CD14-positive monocyte (primary cell): ENCODE measurements around the gene BPIFB4. TPM values are rescaled to one million over a fixed set of nuclear protein-coding genes. Genes with fewer than 3 reads are reported as not detected.

ENCODE experiments used
- DNase-seq, 3 donors: peaks; one replicate each; pipeline ENCODE4 v3.0.0-alpha.2; 2011 to 2022
- H2AFZ ChIP-seq: 2 replicates; pipeline ENCODE4 v1.6.0; 2012; ENCODE audit warnings: mild to moderate bottlenecking, low read depth, low read length, inconsistent platforms; ENCODE audit not compliant: insufficient read depth, poor library complexity, severe bottlenecking
- H3K27ac ChIP-seq, 2 donors: 1 replicate in 1 of 2; 2 replicates in 1 of 2; pipeline ENCODE4 v1.5.1; 2012 to 2013; ENCODE audit warnings: low read length in 2 of 2, control low read depth in 1 of 2, inconsistent platforms in 1 of 2, low read depth in 1 of 2, mild to moderate bottlenecking in 1 of 2
- H3K27me3 ChIP-seq, 2 donors: one replicate each; pipeline versions ENCODE4 v1.6.0 to v1.6.1; 2011 to 2013; ENCODE audit warnings: low read length in 2 of 2; ENCODE audit not compliant: control insufficient read depth in 2 of 2, insufficient read depth in 2 of 2
- H3K36me3 ChIP-seq, 2 donors: replicated peaks in 1 of 2; 1 replicate in 1 of 2; 2 replicates in 1 of 2; pipeline versions ENCODE4 v1.5.1 to v1.6.1; 2012 to 2013; ENCODE audit warnings: low read length in 2 of 2, control low read depth in 1 of 2, inconsistent platforms in 1 of 2, mild to moderate bottlenecking in 1 of 2; ENCODE audit not compliant: insufficient read depth in 2 of 2, control insufficient read depth in 1 of 2
- H3K4me1 ChIP-seq, 2 donors: 1 replicate in 1 of 2; 2 replicates in 1 of 2; pipeline versions ENCODE4 v1.5.1 to v1.6.1; 2012 to 2013; ENCODE audit warnings: low read length in 2 of 2, control low read depth in 1 of 2, inconsistent platforms in 1 of 2, mild to moderate bottlenecking in 1 of 2, moderate library complexity in 1 of 2; ENCODE audit not compliant: insufficient read depth in 2 of 2, control insufficient read depth in 1 of 2
- H3K4me2 ChIP-seq: replicated peaks from 2 replicates; pipeline ENCODE3; 2012; ENCODE audit warnings: low read length, moderate library complexity, mild to moderate bottlenecking; ENCODE audit not compliant: poor library complexity, severe bottlenecking; ENCODE audit errors: extremely low read depth
- H3K4me3 ChIP-seq, 3 experiments: fragments of 200-600 bp in 1 of 3; sonication (generic) in 1 of 3; replicated peaks in 1 of 3; 1 replicate in 2 of 3; 2 replicates in 1 of 3; pipeline ENCODE4 v1.5.1; 2011 to 2013; ENCODE audit warnings: low read length in 3 of 3, mild to moderate bottlenecking in 3 of 3, control low read depth in 2 of 3, low read depth in 2 of 3, inconsistent platforms in 1 of 3, moderate library complexity in 1 of 3
- H3K79me2 ChIP-seq: 2 replicates; pipeline ENCODE4 v1.6.0; 2012; ENCODE audit warnings: mild to moderate bottlenecking, control low read depth, inconsistent platforms, low read length, moderate library complexity; ENCODE audit not compliant: insufficient read depth
- H3K9ac ChIP-seq: 2 replicates; pipeline ENCODE4 v1.6.0; 2017; ENCODE audit warnings: low read length, mild to moderate bottlenecking; ENCODE audit not compliant: insufficient read depth, poor library complexity, severe bottlenecking
- H3K9me3 ChIP-seq, 2 donors: replicated peaks in 1 of 2; 1 replicate in 1 of 2; 2 replicates in 1 of 2; pipeline versions ENCODE4 v1.5.1 to v1.6.1; 2012 to 2013; ENCODE audit warnings: low read length in 2 of 2, control low read depth in 1 of 2; ENCODE audit not compliant: control insufficient read depth in 1 of 2, insufficient read depth in 1 of 2
- H4K20me1 ChIP-seq: 2 replicates; pipeline ENCODE4 v1.6.0; 2012; ENCODE audit warnings: mild to moderate bottlenecking, low read length, control low read depth, moderate library complexity; ENCODE audit not compliant: insufficient read depth
- H3K27ac Mint-ChIP-seq, 7 donors: one replicate each; pipeline ENCODE4 v1.8.0; 2020; ENCODE audit warnings: mild to moderate bottlenecking in 7 of 7, mixed read lengths in 7 of 7, moderate library complexity in 6 of 7, inconsistent platforms in 2 of 7
- H3K27me3 Mint-ChIP-seq, 3 donors: one replicate each; pipeline ENCODE4 v1.8.0; 2021 to 2022; ENCODE audit warnings: low read depth in 3 of 3, mild to moderate bottlenecking in 3 of 3, mixed read lengths in 3 of 3, moderate library complexity in 3 of 3, inconsistent platforms in 1 of 3
- H3K36me3 Mint-ChIP-seq, 2 donors: one replicate each; pipeline ENCODE4 v1.8.0; 2020; ENCODE audit warnings: mixed read lengths in 2 of 2, inconsistent platforms in 1 of 2, mild to moderate bottlenecking in 1 of 2
- H3K4me1 Mint-ChIP-seq: one replicate; pipeline ENCODE4 v1.8.0; 2020; ENCODE audit warnings: mild to moderate bottlenecking, mixed read lengths
- H3K4me3 Mint-ChIP-seq, 2 donors: one replicate each; pipeline ENCODE4 v1.8.0; 2020; ENCODE audit warnings: mild to moderate bottlenecking in 2 of 2, mixed read lengths in 2 of 2, moderate library complexity in 1 of 2
- H3K9me3 Mint-ChIP-seq, 7 donors: one replicate each; pipeline ENCODE4 v1.8.0; 2020 to 2022; ENCODE audit warnings: mixed read lengths in 7 of 7, mild to moderate bottlenecking in 6 of 7, moderate library complexity in 6 of 7, inconsistent platforms in 2 of 7
- CTCF ChIP-seq: fragments of 200-600 bp; IDR thresholded peaks from one replicate; pipeline ENCODE4 v1.8.0; 2022; ENCODE audit warnings: antibody characterized with exemption, mild to moderate bottlenecking
- WGBS: methylation state at CpG from one replicate; pipeline ENCODE4 v1.1.5; 2013; ENCODE audit warnings: missing lambda C conversion rate; ENCODE audit not compliant: insufficient coverage; 5-methylcytosine and 5-hydroxymethylcytosine counted together
- intact Hi-C, 2 donors: fragments of 100-400 bp; cut with micrococcal nuclease; formaldehyde crosslinking; loops; one replicate each; pipeline versions ENCODE4 v1.15.0 to v1.15.1; 2023
- polyA plus RNA-seq, 3 donors: library from polyadenylated mRNA; depleted of rRNA in 1 of 3; unstranded in 2 of 3; stranded (reverse) in 1 of 3; fragments of 300-500 nt in 2 of 3; fragments of >200 nt in 1 of 3; fragmentation: Illumina TruSeq in 2 of 3; gene quantifications; 1 replicate in 2 of 3; 2 replicates in 1 of 3; pipeline ENCODE4 v1.2.3, GENCODE V29; 2012 to 2021

The BPIFB4 gene
- polyA plus RNA-seq, 3 donors: not detected

- H3K36me3 ChIP-seq: no peaks in the 10 kb centered on the region
- no peaks in the 10 kb centered on the region for H4K20me1 ChIP-seq
- no peak overlapping the region for H3K4me3 ChIP-seq
- Mint-ChIP-seq H3K27ac (no peak overlapping the region), H3K9me3 (peaks cover 13 to 34% (median 26%) of the 10 kb centered on the region in 7 donors), H3K4me1 (no peaks in the 10 kb centered on the region), H3K4me3 (no peak overlapping the region), H3K27me3 (peaks cover 2 to 7% (median 3%) of the 10 kb centered on the region in 3 donors), H3K36me3 (no peaks in the 10 kb centered on the region)
- no peak overlapping the region for H3K27ac ChIP-seq
- H3K4me1 ChIP-seq: no peaks in the 10 kb centered on the region
- H3K4me2 ChIP-seq: no peak overlapping the region
- WGBS: 88% methylated on average over 3 of the region's 3 CpGs
- peaks cover 24 to 26% of the 10 kb centered on the region in 2 donors for H3K9me3 ChIP-seq
- no peak for TF ChIP-seq CTCF
- no peak for DNase-seq
- no peak overlapping the region for H2AFZ ChIP-seq
- H3K27me3 ChIP-seq: no peaks in the 10 kb centered on the region
- intact Hi-C loops: no loop called here
- H3K9ac ChIP-seq: no peak overlapping the region
- H3K79me2 ChIP-seq: no peaks in the 10 kb centered on the region
Observed at GRCh38 chr20:33042430-33042829, 37.0 kb upstream of the BPIFB4 start.

GRCh38 chr20:33042983-33043730 lies 36.3 kb upstream of the BPIFB4 start:
- no peaks in the 10 kb centered on the region for H3K4me1 ChIP-seq
- H3K4me1 Mint-ChIP-seq: no peaks in the 10 kb centered on the region
- H3K4me2 ChIP-seq: no peak overlapping the region
- H3K79me2 ChIP-seq: no peaks in the 10 kb centered on the region
- no peak overlapping the region for H3K4me3 Mint-ChIP-seq
- no peak for DNase-seq
- intact Hi-C loops: no loop called here
- no peak for TF ChIP-seq CTCF
- no peaks in the 10 kb centered on the region for H3K27me3 ChIP-seq
- peaks cover 2 to 7% (median 3%) of the 10 kb centered on the region in 3 donors for H3K27me3 Mint-ChIP-seq
- no peaks in the 10 kb centered on the region for H3K36me3 Mint-ChIP-seq
- H3K4me3 ChIP-seq: no peak overlapping the region
- no peak overlapping the region for H2AFZ ChIP-seq
- no peak overlapping the region for H3K27ac ChIP-seq
- H3K27ac Mint-ChIP-seq: no peak overlapping the region
- no peak overlapping the region for H3K9ac ChIP-seq
- H3K36me3 ChIP-seq: no peaks in the 10 kb centered on the region
- H3K9me3 Mint-ChIP-seq: peaks cover 13 to 38% (median 28%) of the 10 kb centered on the region in 7 donors
- WGBS: no CpG with 5 or more reads among the region's 2 CpGs
- no peaks in the 10 kb centered on the region for H4K20me1 ChIP-seq
- H3K9me3 ChIP-seq: peaks cover 24 to 30% of the 10 kb centered on the region in 2 donors
